Spleen (tissue), 7 donors: ENCODE results near the gene ARFGEF3.

ENCODE experiments used
- POLR2AphosphoS5 ChIP-seq, 3 donors: sonication (generic); formaldehyde crosslinking; IDR thresholded peaks; one replicate each; pipeline ENCODE4 v1.5.1; 2017; ENCODE audit warnings: antibody characterized with exemption in 3 of 3
- TF ChIP-seq, protein P1 (sequence below), 11 experiments: fragments of 200-600 bp in 7 of 11; fragments of 450-650 bp in 4 of 11; sonication (generic) in 4 of 11; IDR thresholded peaks in 8 of 11; conservative IDR thresholded peaks in 3 of 11; 1 replicate in 7 of 11; 2 replicates in 4 of 11; pipeline versions ENCODE4 v1.4.0 to v1.8.0; 2016 to 2021; ENCODE audit warnings: antibody characterized with exemption in 11 of 11, inconsistent platforms in 4 of 11, mild to moderate bottlenecking in 1 of 11
- donor health status: DM: no; HTN: no; CAD: no; lungs with moderate emphysema.
- donor health status: DM: no; HTN: no; CAD: no.
- donor health status: DM: no; HTN: no; CAD: no.

DNA sequence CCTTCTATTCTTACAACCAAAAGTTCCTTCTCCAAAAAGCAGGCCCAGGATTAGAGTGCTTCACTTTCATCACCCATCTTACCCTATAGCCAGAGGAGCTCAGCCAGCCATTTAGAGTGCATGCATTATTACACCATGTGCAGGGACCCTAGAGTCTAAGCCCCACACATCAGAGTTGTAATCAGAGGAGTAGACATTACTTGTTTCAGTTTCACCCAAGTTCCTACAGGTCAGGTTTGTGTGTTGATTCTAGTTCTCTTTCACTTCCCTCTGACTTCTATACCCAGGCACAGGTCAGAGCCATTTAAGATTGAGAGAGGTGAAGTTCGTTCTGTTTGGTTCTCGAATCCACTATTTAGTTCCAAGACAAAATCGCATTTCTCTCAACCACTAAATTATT is 16.3 kb upstream of the ARFGEF3 start:
- no peak for TF ChIP-seq POLR2AphosphoS5 (IDR thresholded peaks at IDR 0.05)
- TF ChIP-seq, protein P1, sequence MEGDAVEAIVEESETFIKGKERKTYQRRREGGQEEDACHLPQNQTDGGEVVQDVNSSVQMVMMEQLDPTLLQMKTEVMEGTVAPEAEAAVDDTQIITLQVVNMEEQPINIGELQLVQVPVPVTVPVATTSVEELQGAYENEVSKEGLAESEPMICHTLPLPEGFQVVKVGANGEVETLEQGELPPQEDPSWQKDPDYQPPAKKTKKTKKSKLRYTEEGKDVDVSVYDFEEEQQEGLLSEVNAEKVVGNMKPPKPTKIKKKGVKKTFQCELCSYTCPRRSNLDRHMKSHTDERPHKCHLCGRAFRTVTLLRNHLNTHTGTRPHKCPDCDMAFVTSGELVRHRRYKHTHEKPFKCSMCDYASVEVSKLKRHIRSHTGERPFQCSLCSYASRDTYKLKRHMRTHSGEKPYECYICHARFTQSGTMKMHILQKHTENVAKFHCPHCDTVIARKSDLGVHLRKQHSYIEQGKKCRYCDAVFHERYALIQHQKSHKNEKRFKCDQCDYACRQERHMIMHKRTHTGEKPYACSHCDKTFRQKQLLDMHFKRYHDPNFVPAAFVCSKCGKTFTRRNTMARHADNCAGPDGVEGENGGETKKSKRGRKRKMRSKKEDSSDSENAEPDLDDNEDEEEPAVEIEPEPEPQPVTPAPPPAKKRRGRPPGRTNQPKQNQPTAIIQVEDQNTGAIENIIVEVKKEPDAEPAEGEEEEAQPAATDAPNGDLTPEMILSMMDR (IDR thresholded peaks at IDR 0.05 in 8 of 11, conservative IDR thresholded peaks at IDR 0.05 in 3 of 11): no peak
